COLO668 (cell line): ENCODE results near the gene RAB15.
A peak's percentile ranks its signal among the peaks of the same experiment; 100 is the strongest.
"Not testable (repeated sequence)": the region's sequence is repeated elsewhere in the genome, so short reads cannot be mapped to it uniquely, and the experiment has no call there.

Experiments
- DNase-seq: peaks from one replicate; lab custom pipeline; 2025; ENCODE audit not compliant: unreplicated experiment; lab: John Stamatoyannopoulos, UW

RAB15 gene

DNA sequence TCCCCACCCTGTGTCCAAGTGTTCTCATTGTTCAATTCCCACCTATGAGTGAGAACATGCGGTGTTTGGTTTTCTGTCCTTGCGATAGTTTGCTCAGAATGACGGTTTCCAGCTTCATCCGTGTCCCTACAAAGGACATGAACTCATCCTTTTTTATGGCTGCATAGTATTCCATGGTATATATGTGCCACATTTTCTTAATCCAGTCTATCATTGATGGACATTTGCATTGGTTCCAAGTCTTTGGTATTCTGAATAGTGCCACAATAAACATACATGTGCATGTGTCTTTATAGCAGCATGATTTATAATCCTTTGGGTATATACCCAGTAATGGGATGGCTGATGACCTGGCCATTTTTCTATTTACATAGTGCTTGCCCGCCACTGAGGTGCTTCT lies 58.7 kb downstream of the RAB15 start:
- not testable (repeated sequence) for DNase-seq

DNA sequence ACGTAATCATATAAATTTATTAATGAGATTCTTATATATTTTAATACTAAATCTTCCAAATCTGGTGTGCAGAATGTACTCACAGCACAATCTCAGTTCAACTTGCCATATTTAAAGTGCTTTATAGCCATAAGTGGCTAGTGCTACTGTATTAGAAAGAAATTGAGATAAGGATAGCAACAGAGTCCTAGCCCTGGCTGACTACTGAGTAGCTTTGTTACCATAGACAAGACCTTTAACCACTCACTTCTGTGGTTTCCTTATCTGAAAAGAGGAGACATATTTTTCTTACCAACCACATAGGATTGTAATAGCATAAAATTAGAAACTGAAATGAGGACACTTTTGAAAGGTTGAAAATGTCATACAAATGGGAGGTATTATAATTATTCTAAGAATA lies 59.9 kb downstream of the RAB15 start:
- no peak for DNase-seq

DNA sequence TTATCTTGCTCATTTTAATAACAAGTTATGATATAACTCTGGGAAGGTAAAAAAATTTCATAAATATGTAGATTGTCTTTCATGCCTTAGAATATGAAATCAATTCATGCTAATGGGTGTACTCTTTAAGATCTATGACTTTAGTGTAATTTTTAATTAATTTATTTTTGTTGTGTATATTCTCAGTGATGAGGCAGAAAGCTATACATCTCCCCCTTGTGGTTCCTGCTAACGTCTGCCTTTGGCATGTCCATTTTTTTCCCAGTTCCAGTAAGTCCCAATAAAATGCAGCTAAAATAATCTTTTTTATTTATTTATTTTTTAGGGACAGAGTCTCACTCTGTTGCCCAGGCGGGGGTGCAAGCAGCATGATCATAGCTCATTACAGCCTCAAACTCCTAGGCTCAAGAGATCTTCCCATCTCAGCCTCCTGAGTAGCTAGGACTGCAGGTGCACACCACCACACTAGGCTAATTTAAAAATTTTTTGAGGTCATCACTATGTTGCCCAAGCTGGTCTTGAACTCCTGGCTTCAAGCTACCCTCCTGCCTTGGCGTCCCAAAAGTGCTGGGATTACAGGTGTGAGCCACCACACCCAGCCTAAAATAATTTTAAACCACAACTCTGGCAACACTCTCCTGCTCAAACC lies 61.2 kb downstream of the RAB15 start:
- peak; percentile 12 for DNase-seq

DNA sequence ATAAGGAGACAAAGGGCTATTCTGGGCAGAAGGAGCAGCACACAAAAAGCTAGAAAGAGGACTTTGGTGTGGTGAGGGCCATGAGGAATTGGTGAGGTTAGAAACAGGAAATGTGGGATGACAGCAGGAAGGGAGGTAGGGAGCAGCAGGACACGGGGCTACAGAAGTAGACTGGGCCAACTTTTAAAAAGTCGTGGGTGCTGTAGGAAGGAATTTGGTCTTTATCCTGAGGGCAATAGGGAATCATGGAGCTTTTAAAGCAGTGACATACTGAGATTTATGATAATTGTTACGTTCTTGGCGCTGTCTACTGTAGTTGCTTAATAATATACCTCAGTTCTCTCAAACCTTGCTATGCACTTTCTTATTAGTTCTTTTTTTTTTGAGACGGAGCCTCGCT lies 66.1 kb downstream of the RAB15 start:
- no peak for DNase-seq

DNA sequence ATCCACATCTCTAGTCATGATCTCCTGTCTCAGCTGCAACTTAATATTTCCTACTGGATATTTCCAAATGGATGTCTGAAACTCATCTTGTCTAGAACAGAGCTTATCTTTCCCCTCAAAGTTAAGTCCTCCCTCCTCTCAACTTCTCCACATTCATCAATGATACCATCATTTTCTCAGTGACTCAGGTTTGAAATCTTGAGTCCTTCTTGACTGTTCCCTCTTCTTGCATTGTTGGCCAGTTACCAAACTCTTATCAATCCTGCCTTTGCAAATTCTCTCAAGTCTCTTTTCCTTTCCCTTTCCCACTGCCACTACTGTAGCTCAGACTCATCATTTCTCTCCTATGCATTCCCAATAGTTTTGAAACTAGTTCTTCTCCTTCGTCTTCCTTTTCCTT lies 72.2 kb downstream of the RAB15 start:
- no peak for DNase-seq
